Liver (tissue), 9 donors: ENCODE measurements around the gene SNX3. TPM values are rescaled to one million over a fixed set of nuclear protein-coding genes. Genes with fewer than 3 reads are reported as not detected.
A peak's percentile ranks its signal among the peaks of the same experiment; 100 is the strongest.

Experiments
- DNase-seq: peaks from one replicate; pipeline ENCODE4 v3.0.0-alpha.2; 2017; ENCODE audit warnings: low spot score
- H3K27ac ChIP-seq, 2 donors: one replicate each; pipeline ENCODE4 v1.7.0; 2013; ENCODE audit warnings: inconsistent platforms in 2 of 2, low read length in 2 of 2, control low read depth in 1 of 2, low read depth in 1 of 2, mild to moderate bottlenecking in 1 of 2
- H3K27me3 ChIP-seq, 4 donors: one replicate each; pipeline versions ENCODE4 v1.6.1 to v1.7.0; 2013; ENCODE audit warnings: low read length in 3 of 4, inconsistent platforms in 1 of 4, mild to moderate bottlenecking in 1 of 4, moderate library complexity in 1 of 4; ENCODE audit not compliant: control insufficient read depth in 4 of 4, insufficient read depth in 4 of 4
- H3K36me3 ChIP-seq, 4 donors: one replicate each; pipeline versions ENCODE4 v1.6.1 to v1.7.0; 2013; ENCODE audit warnings: low read length in 3 of 4, mild to moderate bottlenecking in 3 of 4, low read depth in 1 of 4, moderate library complexity in 1 of 4; ENCODE audit not compliant: control insufficient read depth in 4 of 4, insufficient read depth in 3 of 4
- H3K4me1 ChIP-seq, 4 donors: one replicate each; pipeline versions ENCODE4 v1.6.1 to v1.7.0; 2013; ENCODE audit warnings: low read length in 3 of 4, mild to moderate bottlenecking in 3 of 4, moderate library complexity in 1 of 4; ENCODE audit not compliant: control insufficient read depth in 4 of 4, insufficient read depth in 4 of 4
- H3K4me3 ChIP-seq, 3 donors: one replicate each; pipeline versions ENCODE4 v1.6.1 to v1.7.0; 2013; ENCODE audit warnings: low read length in 3 of 3, control low read depth in 1 of 3, low read depth in 1 of 3, mild to moderate bottlenecking in 1 of 3
- H3K9ac ChIP-seq, 2 donors: one replicate each; pipeline ENCODE4 v1.7.0; 2013; ENCODE audit warnings: low read length in 2 of 2, mild to moderate bottlenecking in 2 of 2, moderate library complexity in 2 of 2, control low read depth in 1 of 2, low read depth in 1 of 2
- H3K9me3 ChIP-seq, 4 donors: one replicate each; pipeline versions ENCODE4 v1.6.1 to v1.7.0; 2013; ENCODE audit warnings: low read length in 3 of 4; ENCODE audit not compliant: control insufficient read depth in 4 of 4
- CTCF ChIP-seq: fragments of 150-350 bp; IDR thresholded peaks from 2 replicates; pipeline ENCODE4 v1.5.1; 2017; ENCODE audit warnings: improper control_type of control experiment, low read depth, low read length; ENCODE audit not compliant: missing input control
- EGR1 ChIP-seq, 2 donors: IDR thresholded peaks; 2 replicates each; pipeline ENCODE4 v1.6.1; 2016 to 2018; ENCODE audit warnings: antibody characterized with exemption in 2 of 2, low read depth in 2 of 2
- FOXA1 ChIP-seq: IDR thresholded peaks from 2 replicates; pipeline ENCODE4 v1.6.1; 2016; ENCODE audit warnings: antibody characterized with exemption
- FOXA2 ChIP-seq: IDR thresholded peaks from 2 replicates; pipeline ENCODE4 v1.6.1; 2016; ENCODE audit warnings: antibody characterized with exemption
- GABPA ChIP-seq, 2 donors: IDR thresholded peaks in 1 of 2; conservative IDR thresholded peaks in 1 of 2; 2 replicates each; pipeline ENCODE4 v1.6.1; 2016; ENCODE audit warnings: antibody characterized with exemption in 2 of 2, mild to moderate bottlenecking in 1 of 2, moderate library complexity in 1 of 2
- HNF4A ChIP-seq, 2 donors: conservative IDR thresholded peaks; 2 replicates each; pipeline ENCODE4 v1.6.1; 2016; ENCODE audit warnings: antibody characterized with exemption in 2 of 2, mild to moderate bottlenecking in 2 of 2
- HNF4G ChIP-seq: IDR thresholded peaks from 2 replicates; pipeline ENCODE4 v1.6.1; 2016; ENCODE audit warnings: antibody characterized with exemption
- JUND ChIP-seq, 2 donors: IDR thresholded peaks; 2 replicates each; pipeline ENCODE4 v1.6.1; 2016; ENCODE audit warnings: antibody characterized with exemption in 2 of 2
- NR2F2 ChIP-seq: IDR thresholded peaks from 2 replicates; pipeline ENCODE4 v1.6.1; 2016; ENCODE audit warnings: antibody characterized with exemption
- RAD21 ChIP-seq, 2 donors: IDR thresholded peaks; 2 replicates each; pipeline ENCODE4 v1.6.1; 2016; ENCODE audit warnings: antibody characterized with exemption in 2 of 2, mild to moderate bottlenecking in 2 of 2
- REST ChIP-seq: IDR thresholded peaks from 2 replicates; pipeline ENCODE4 v1.6.1; 2016; ENCODE audit warnings: antibody characterized with exemption, mild to moderate bottlenecking
- RXRA ChIP-seq, 2 donors: IDR thresholded peaks; 2 replicates each; pipeline ENCODE4 v1.6.1; 2017 to 2018; ENCODE audit warnings: antibody characterized with exemption in 2 of 2, mild to moderate bottlenecking in 1 of 2
- SP1 ChIP-seq: IDR thresholded peaks from 2 replicates; pipeline ENCODE4 v1.6.1; 2018; ENCODE audit warnings: antibody characterized with exemption, mild to moderate bottlenecking
- TAF1 ChIP-seq: conservative IDR thresholded peaks from 2 replicates; pipeline ENCODE4 v1.6.1; 2016; ENCODE audit warnings: antibody characterized with exemption, mild to moderate bottlenecking
- YY1 ChIP-seq: IDR thresholded peaks from 2 replicates; pipeline ENCODE4 v1.6.1; 2016; ENCODE audit warnings: antibody characterized with exemption, mild to moderate bottlenecking
- ZBTB33 ChIP-seq: IDR thresholded peaks from 2 replicates; pipeline ENCODE4 v1.6.1; 2016; ENCODE audit warnings: antibody characterized with exemption
- WGBS: extraction: QIAGEN DNeasy Blood & Tissue Kit; methylation state at CpG from one replicate; pipeline ENCODE4 v1.1.7; 2013; 5-methylcytosine and 5-hydroxymethylcytosine counted together
- polyA plus RNA-seq, 2 donors: library from polyadenylated mRNA; stranded (reverse) in 1 of 2; unstranded in 1 of 2; fragments of 200-250 nt in 1 of 2; fragments of >200 nt in 1 of 2; fragmentation: Nextera tagmentation in 1 of 2; extraction: Ambion mirVana in 1 of 2; gene quantifications; one replicate each; pipeline versions ENCODE4 v1.2.1 to v1.2.3, GENCODE V29; 2013 to 2015
- total RNA-seq, 2 donors: library from RNA; depleted of rRNA; stranded (reverse); fragments of >200 nt; gene quantifications; one replicate each; pipeline ENCODE4 v1.2.3, GENCODE V29; 2014
- TF ChIP-seq, protein P1 (sequence below): IDR thresholded peaks from 2 replicates; pipeline ENCODE4 v1.6.1; 2016; ENCODE audit warnings: antibody characterized with exemption
- TF ChIP-seq, protein P2 (sequence below): IDR thresholded peaks from 2 replicates; pipeline ENCODE4 v1.6.1; 2016; ENCODE audit warnings: antibody characterized with exemption
- donor health status: healthy.
- donor health status: healthy.
- donor health status: healthy.
- donor health status: healthy.
- donor health status: healthy.

Gene SNX3
- total and polyA plus RNA-seq, 4 donors = 67.9 to 161 (median 111) TPM

DNA sequence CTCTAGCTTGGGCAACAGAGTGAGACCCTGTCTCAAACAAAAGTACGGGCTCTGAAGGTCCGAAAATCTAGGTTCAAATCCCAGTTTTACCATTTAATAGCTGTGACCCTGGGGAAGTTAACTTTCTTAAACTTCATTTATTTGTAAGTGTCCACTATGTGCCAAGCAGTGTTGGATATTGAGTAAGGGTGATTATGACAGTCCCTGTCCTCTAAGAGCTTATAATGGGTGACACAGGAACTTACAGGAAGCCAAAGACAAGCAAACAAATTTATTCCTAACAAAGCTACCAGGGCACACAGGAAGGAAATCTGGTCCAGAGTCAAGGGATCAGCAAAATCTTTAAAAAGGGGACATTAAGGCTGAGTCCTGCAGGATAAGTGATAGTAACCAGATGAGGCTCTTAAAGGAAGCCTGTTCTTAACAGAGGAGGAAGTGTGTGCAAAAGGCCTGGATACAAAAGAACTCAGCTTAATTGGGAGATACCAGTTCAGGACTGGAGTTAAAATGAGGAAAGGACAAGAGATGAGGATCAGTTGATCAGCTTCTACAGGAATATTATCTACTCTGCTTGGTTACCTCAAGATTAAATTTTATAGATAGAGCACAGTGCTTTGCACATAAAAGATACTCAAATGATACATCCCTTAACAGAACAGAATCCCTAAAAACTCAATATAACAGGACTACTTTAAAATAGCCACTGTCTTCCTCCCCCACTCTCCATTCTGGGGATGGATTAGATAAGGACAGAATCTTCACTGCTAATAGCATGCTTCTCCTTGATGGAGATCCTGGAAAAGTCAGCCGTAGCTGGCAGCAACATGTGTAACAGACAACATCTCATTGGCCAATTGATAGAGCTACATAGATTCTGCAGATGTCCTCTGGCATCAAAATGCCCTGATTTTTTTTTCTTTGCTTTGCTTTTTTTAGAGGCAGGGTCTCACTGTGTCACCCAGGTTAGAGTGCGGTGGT is 6.1 kb downstream of the SNX3 start:
- H3K36me3 ChIP-seq = peaks cover 0 to 2% (median 0%) of the 10 kb centered on the region in 4 donors
- H3K4me1 ChIP-seq = peaks cover 6 to 35% (median 14%) of the 10 kb centered on the region in 4 donors
- H3K27ac ChIP-seq = no peak overlapping the region
- no peak for DNase-seq
- H3K9me3 ChIP-seq = no peaks in the 10 kb centered on the region
- H3K9ac ChIP-seq = no peak overlapping the region
- TF ChIP-seq HNF4G (no peak), YY1 (no peak), RXRA (IDR thresholded peaks at IDR 0.05) (no peak), EGR1 (IDR thresholded peaks at IDR 0.05; ENCODE audit: low read depth in 2 of 2) (no peak), NR2F2 (peak; percentile 37)
- 90% methylated on average over 4 of the region's 4 CpGs for WGBS
- H3K27me3 ChIP-seq = no peaks in the 10 kb centered on the region
- no peak overlapping the region for H3K4me3 ChIP-seq

DNA sequence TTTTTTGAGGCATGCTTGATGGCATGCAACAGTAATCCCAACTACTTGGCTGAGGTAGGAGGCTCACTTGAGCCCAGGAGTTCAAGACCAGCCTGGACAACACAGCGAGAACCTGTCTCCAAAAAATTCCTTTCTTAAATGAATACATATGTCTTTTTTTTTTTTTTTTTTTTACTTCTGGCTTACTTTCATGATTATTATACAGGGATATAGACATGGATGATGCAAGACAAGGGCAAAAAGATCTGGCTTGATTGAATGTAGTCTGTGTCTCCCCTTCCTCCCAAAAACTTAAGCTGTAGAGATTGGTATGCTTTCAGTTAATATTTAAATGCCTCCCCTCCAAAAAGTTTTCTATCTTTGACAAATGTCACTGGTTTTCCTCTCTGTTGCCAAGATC is 7.6 kb downstream of the SNX3 start:
- H3K27me3 ChIP-seq = no peaks in the 10 kb centered on the region
- peaks cover 0 to 2% (median 0%) of the 10 kb centered on the region in 4 donors for H3K36me3 ChIP-seq
- no peak overlapping the region for H3K4me3 ChIP-seq
- TF ChIP-seq CTCF (no peak), REST (no peak), RAD21 (IDR thresholded peaks at IDR 0.05) (no peak), YY1 (no peak), FOXA2 (no peak), NR2F2 (no peak), SP1 (no peak), RXRA (IDR thresholded peaks at IDR 0.05) (no peak), GABPA (IDR thresholded peaks at IDR 0.05 in 1 of 2, conservative IDR thresholded peaks at IDR 0.05 in 1 of 2) (no peak), TAF1 (no peak), FOXA1 (no peak), JUND (IDR thresholded peaks at IDR 0.05) (no peak), HNF4G (no peak), EGR1 (IDR thresholded peaks at IDR 0.05; ENCODE audit: low read depth in 2 of 2) (no peak), HNF4A (conservative IDR thresholded peaks at IDR 0.05) (no peak), ZBTB33 (no peak)
- TF ChIP-seq, protein P1, sequence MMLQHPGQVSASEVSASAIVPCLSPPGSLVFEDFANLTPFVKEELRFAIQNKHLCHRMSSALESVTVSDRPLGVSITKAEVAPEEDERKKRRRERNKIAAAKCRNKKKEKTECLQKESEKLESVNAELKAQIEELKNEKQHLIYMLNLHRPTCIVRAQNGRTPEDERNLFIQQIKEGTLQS = no peak
- TF ChIP-seq, protein P2, sequence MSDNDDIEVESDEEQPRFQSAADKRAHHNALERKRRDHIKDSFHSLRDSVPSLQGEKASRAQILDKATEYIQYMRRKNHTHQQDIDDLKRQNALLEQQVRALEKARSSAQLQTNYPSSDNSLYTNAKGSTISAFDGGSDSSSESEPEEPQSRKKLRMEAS = no peak
- 98% methylated on average over 1 of the region's 1 CpG for WGBS
- peaks cover 6 to 30% (median 8%) of the 10 kb centered on the region in 4 donors for H3K4me1 ChIP-seq
- no peak overlapping the region for H3K9ac ChIP-seq
- no peak overlapping the region for H3K27ac ChIP-seq
- H3K9me3 ChIP-seq = no peaks in the 10 kb centered on the region
- DNase-seq = no peak
